Nephron progenitor cell (in vitro differentiated cells): ENCODE results near the gene SOHLH1.
"Not testable (repeated sequence)": the region's sequence is repeated elsewhere in the genome, so short reads cannot be mapped to it uniquely, and the experiment has no call there.

ENCODE experiments used
- DNase-seq: peaks from one replicate; pipeline ENCODE4 v3.0.0; 2021
- H3K27ac Mint-ChIP-seq: 2 replicates; pipeline ENCODE4 v1.8.0; 2021; ENCODE audit warnings: mild to moderate bottlenecking, moderate library complexity, mixed read lengths
- H3K27me3 Mint-ChIP-seq: 2 replicates; pipeline ENCODE4 v1.8.0; 2021; ENCODE audit warnings: mild to moderate bottlenecking, low read depth, mixed read lengths; ENCODE audit not compliant: poor library complexity
- H3K36me3 Mint-ChIP-seq: 2 replicates; pipeline ENCODE4 v1.8.0; 2021; ENCODE audit warnings: low read depth, mixed read lengths
- H3K4me1 Mint-ChIP-seq: 2 replicates; pipeline ENCODE4 v1.8.0; 2021; ENCODE audit warnings: mixed read lengths
- H3K4me3 Mint-ChIP-seq: 2 replicates; pipeline ENCODE4 v1.8.0; 2021; ENCODE audit warnings: mild to moderate bottlenecking, moderate library complexity, mixed read lengths
- H3K9me3 Mint-ChIP-seq: 2 replicates; pipeline ENCODE4 v1.8.0; 2021; ENCODE audit warnings: mild to moderate bottlenecking, moderate library complexity, mixed read lengths
- TF ChIP-seq, protein P1 (sequence below): fragments of 200-600 bp; sonication (generic); IDR thresholded peaks from 2 replicates; pipeline ENCODE4 v1.5.0; 2021; ENCODE audit warnings: antibody characterized with exemption

Gene SOHLH1

DNA sequence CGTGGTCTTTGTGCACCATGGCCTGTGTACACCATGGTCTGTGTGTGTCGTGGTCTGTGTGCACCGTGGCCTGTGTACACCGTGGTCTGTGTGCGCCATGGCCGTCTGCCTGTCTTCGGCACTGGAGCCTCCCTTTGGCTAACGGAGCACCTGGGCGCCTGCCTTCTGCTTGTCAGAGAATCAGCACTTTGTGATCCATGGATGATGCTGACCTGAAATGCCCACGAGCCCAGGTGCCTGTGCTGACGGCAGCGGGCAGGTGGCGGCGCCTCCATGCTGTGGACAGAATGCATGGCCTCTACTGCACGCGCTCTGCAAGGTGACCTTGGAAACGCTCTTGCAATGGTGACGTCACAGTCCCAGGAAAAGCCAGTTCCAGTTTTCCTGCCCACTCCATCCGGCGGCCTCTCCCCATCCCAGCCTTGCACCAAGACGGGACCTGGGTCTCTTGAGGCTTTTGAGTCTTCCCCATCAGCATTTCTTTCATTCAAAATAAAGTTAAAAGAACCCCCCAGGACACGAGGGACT, 21.6 kb downstream of the SOHLH1 start:
- H3K4me1 Mint-ChIP-seq, result no peaks in the 10 kb centered on the region
- peaks cover 9% of the 10 kb centered on the region for H3K9me3 Mint-ChIP-seq

DNA sequence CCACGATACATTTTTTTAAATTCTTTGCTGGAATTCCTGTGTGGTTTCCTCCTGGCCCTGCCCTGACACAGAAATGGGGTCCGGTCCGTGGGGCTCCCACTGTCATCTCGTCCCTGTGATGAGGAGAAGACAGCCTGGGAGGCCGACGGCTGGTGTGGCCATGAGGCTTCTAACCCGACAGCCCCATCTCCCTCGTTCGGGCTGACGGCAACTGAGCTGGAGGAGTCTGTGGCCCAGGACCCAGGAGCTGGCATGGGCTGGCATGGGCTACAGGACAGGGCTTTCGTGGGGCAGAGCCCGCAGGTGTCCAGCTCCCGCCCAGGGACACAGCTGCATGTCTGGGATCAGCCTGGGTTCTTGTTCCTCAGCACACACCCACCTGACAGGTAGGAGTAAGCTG, 22.4 kb downstream of the SOHLH1 start:
- Mint-ChIP-seq H3K27me3 (peaks cover 26% of the 10 kb centered on the region), H3K4me3 (no peak overlapping the region), H3K36me3 (no peaks in the 10 kb centered on the region), H3K4me1 (peaks cover 5% of the 10 kb centered on the region), H3K9me3 (peaks cover 13% of the 10 kb centered on the region), H3K27ac (no peak overlapping the region)
- TF ChIP-seq, protein P1, sequence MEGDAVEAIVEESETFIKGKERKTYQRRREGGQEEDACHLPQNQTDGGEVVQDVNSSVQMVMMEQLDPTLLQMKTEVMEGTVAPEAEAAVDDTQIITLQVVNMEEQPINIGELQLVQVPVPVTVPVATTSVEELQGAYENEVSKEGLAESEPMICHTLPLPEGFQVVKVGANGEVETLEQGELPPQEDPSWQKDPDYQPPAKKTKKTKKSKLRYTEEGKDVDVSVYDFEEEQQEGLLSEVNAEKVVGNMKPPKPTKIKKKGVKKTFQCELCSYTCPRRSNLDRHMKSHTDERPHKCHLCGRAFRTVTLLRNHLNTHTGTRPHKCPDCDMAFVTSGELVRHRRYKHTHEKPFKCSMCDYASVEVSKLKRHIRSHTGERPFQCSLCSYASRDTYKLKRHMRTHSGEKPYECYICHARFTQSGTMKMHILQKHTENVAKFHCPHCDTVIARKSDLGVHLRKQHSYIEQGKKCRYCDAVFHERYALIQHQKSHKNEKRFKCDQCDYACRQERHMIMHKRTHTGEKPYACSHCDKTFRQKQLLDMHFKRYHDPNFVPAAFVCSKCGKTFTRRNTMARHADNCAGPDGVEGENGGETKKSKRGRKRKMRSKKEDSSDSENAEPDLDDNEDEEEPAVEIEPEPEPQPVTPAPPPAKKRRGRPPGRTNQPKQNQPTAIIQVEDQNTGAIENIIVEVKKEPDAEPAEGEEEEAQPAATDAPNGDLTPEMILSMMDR, result no peak
- no peak for DNase-seq

More for the DNA sequence above, 21.6 kb downstream of the SOHLH1 start:
- Mint-ChIP-seq H3K4me3 (no peak overlapping the region), H3K27ac (no peak overlapping the region), H3K36me3 (no peaks in the 10 kb centered on the region), H3K27me3 (peaks cover 29% of the 10 kb centered on the region)
- DNase-seq, result no peak
- TF ChIP-seq, protein P1, result no peak

DNA sequence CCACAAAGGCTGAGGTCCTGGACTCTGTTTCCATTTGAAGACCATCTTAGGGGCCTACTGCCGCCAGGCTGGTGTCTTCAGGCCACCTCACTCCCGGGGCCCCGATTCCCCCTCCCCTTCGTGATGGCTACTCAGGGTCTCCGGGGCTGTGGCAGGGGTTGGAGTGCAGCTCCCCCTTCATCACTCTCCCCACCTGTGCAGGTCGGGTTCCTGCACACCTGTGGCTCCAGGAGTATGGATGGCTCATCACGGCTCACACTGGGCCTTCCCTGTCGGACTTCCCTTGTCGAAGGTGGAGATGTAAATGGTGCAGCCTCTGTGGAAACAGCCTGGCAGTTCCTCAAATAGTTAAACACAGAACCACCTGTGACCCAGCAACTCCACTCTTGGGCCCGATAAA, 24.3 kb downstream of the SOHLH1 start:
- H3K36me3 Mint-ChIP-seq, result no peaks in the 10 kb centered on the region
- H3K27ac Mint-ChIP-seq, result no peak overlapping the region
- peaks cover 16% of the 10 kb centered on the region for H3K27me3 Mint-ChIP-seq
- H3K4me1 Mint-ChIP-seq, result peaks cover 5% of the 10 kb centered on the region
- H3K4me3 Mint-ChIP-seq, result no peak overlapping the region
- DNase-seq, result no peak
- TF ChIP-seq, protein P1, result no peak
- peaks cover 4% of the 10 kb centered on the region for H3K9me3 Mint-ChIP-seq

DNA sequence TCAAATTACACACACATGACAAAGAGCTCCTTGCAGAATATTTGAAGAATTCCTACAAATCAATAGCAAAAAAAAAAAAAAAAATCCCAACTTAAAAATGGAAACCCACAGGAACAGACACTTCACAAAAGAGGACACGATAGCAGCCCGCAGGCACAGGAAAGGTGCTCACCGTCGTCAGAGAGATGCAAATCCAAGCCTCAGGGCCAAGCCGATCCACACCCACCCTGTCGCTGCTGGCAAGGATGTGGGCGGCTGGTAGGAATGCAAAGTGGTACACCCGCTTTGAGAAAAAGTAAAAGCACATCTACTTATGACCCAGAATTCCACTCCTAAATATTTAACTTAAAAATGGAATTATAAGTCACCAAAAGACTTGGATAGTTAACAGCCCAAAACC, 25.3 kb downstream of the SOHLH1 start:
- peaks cover 5% of the 10 kb centered on the region for H3K4me1 Mint-ChIP-seq
- peaks cover 16% of the 10 kb centered on the region for H3K27me3 Mint-ChIP-seq
- no peak overlapping the region for H3K4me3 Mint-ChIP-seq
- H3K27ac Mint-ChIP-seq, result peak overlapping the region; percentile 51
- H3K9me3 Mint-ChIP-seq, result peaks cover 9% of the 10 kb centered on the region
- DNase-seq, result no peak
- TF ChIP-seq, protein P1, result no peak
- H3K36me3 Mint-ChIP-seq, result no peaks in the 10 kb centered on the region

DNA sequence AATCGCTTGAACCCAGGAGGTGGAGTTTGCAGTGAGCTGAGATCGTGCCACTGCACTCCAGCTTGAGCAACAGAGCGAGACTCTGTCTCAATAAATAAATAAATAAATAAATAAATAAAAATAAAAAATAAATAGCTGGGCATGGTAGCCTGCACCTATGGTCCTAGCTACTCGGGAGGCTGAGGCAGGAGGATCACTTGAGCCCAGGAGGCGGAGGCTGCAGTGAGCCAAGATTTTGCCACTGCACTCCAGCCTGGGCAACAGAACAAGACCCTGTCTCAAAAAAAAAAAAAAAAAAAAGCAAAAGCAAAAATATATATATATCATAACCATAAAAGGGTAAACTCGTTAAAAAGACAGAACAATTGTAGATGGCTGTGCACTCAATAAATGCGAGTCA, 26.5 kb downstream of the SOHLH1 start:
- not testable (repeated sequence) for DNase-seq, H3K4me3 Mint-ChIP-seq, H3K36me3 Mint-ChIP-seq, H3K4me1 Mint-ChIP-seq, H3K27ac Mint-ChIP-seq
- Mint-ChIP-seq H3K9me3 (peaks cover 17% of the 10 kb centered on the region), H3K27me3 (peaks cover 13% of the 10 kb centered on the region)

DNA sequence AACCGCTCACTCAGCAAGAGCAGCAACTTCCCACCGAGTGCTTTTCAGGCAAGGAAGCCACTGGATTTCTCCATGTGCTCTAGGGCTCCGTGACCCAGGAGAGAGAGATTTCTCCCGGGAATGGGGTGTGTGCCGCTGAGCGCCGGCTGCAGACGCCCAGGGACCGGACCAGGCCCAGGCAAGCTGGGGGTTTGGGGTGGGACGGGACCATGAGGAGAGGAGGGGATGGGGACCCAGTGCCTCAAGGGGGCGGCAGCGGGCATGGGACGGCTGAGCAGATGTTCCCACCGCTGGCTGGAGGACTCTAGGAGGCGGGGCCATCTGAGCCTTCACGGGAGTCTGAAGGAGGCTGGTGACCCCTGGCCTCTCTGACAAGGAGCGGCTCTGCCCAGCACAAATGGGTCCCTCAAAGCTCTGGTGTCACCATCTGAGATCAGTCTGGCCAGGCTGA, 27.7 kb downstream of the SOHLH1 start:
- TF ChIP-seq, protein P1, result peak; percentile 22
- DNase-seq, result peak; percentile 55
- H3K27me3 Mint-ChIP-seq, result peaks cover 8% of the 10 kb centered on the region
- H3K27ac Mint-ChIP-seq, result no peak overlapping the region
- H3K36me3 Mint-ChIP-seq, result no peaks in the 10 kb centered on the region
- peaks cover 17% of the 10 kb centered on the region for H3K9me3 Mint-ChIP-seq
- peaks cover 6% of the 10 kb centered on the region for H3K4me1 Mint-ChIP-seq
- H3K4me3 Mint-ChIP-seq, result no peak overlapping the region
